ENCODE data around the gene DIP2A.

DNA sequence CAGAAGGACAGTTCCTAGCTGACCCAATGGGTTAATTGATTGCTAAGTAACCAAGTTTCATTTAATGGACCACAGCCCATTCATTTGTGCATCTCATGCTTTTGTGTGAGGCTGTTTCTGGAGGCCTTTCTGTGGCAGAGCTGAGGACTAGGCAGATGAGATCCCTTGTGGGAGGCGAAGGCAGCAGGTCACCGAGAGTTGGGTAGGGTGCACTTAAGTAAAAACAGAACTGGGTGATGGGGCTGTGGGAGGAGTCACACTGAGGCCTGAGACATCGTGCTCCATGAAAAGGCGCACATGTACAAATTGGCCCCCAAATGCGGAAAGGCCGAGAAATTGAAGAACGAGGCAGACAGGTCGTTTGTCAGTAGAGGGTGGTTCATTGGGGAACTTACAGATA is 85.3 kb downstream of the DIP2A start:
- TF ChIP-seq CTCF (conservative IDR thresholded peaks at IDR 0.05) (no peak), ZFX (IDR thresholded peaks at IDR 0.05) (no peak)

All from C4-2B (cell line).